Endothelial cell of umbilical vein (primary cell): ENCODE measurements around the gene CDC5L.

ENCODE experiments used
- EZH2 ChIP-seq: IDR thresholded peaks from 2 replicates; pipeline ENCODE4 v1.6.1; 2012; ENCODE audit warnings: borderline replicate concordance, low read depth, mild to moderate bottlenecking, moderate library complexity, low read length, inconsistent platforms; ENCODE audit not compliant: severe bottlenecking
- FOS ChIP-seq: IDR thresholded peaks from 2 replicates; pipeline ENCODE4 v1.6.1; 2011; ENCODE audit warnings: mild to moderate bottlenecking, low read length, moderate library complexity, borderline replicate concordance; ENCODE audit not compliant: insufficient read depth
- JUN ChIP-seq: IDR thresholded peaks from 2 replicates; pipeline ENCODE4 v1.6.1; 2011; ENCODE audit warnings: borderline replicate concordance, low read depth; ENCODE audit not compliant: insufficient read length, insufficient read depth
- MYC ChIP-seq: IDR thresholded peaks from one replicate; pipeline ENCODE4 v1.6.1; 2011; ENCODE audit warnings: mild to moderate bottlenecking, low read depth, low read length
- POLR2A ChIP-seq: IDR thresholded peaks from 2 replicates; pipeline ENCODE4 v1.6.1; 2012; ENCODE audit warnings: low read depth, mild to moderate bottlenecking, control low read depth, low read length
- POLR2AphosphoS5 ChIP-seq: IDR thresholded peaks from 2 replicates; pipeline ENCODE4 v1.6.1; 2012; ENCODE audit warnings: low read depth, mild to moderate bottlenecking, control low read depth, low read length, moderate library complexity; ENCODE audit not compliant: insufficient read depth
- TF ChIP-seq, protein P1 (sequence below), 2 donors: IDR thresholded peaks; 1 replicate in 1 of 2; 2 replicates in 1 of 2; pipeline ENCODE4 v1.5.1; 2011; ENCODE audit warnings: low read length in 2 of 2, mild to moderate bottlenecking in 2 of 2, moderate library complexity in 2 of 2, control low read depth in 1 of 2, inconsistent platforms in 1 of 2, low read depth in 1 of 2; ENCODE audit not compliant: insufficient read depth in 1 of 2; ENCODE audit errors: extremely low read depth in 1 of 2
- TF ChIP-seq, protein P2 (sequence below): IDR thresholded peaks from 2 replicates; pipeline ENCODE4 v1.6.1; 2011; ENCODE audit not compliant: insufficient read depth, insufficient read length

- TF ChIP-seq, protein P1, sequence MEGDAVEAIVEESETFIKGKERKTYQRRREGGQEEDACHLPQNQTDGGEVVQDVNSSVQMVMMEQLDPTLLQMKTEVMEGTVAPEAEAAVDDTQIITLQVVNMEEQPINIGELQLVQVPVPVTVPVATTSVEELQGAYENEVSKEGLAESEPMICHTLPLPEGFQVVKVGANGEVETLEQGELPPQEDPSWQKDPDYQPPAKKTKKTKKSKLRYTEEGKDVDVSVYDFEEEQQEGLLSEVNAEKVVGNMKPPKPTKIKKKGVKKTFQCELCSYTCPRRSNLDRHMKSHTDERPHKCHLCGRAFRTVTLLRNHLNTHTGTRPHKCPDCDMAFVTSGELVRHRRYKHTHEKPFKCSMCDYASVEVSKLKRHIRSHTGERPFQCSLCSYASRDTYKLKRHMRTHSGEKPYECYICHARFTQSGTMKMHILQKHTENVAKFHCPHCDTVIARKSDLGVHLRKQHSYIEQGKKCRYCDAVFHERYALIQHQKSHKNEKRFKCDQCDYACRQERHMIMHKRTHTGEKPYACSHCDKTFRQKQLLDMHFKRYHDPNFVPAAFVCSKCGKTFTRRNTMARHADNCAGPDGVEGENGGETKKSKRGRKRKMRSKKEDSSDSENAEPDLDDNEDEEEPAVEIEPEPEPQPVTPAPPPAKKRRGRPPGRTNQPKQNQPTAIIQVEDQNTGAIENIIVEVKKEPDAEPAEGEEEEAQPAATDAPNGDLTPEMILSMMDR (IDR thresholded peaks at IDR 0.05; ENCODE audit: extremely low read depth in 1 of 2, insufficient read depth in 1 of 2, low read depth in 1 of 2, low read length in 2 of 2) = no peak
- no peak for TF ChIP-seq MYC
- TF ChIP-seq JUN = no peak
- no peak for TF ChIP-seq EZH2
- TF ChIP-seq POLR2A = no peak
- TF ChIP-seq, protein P2, sequence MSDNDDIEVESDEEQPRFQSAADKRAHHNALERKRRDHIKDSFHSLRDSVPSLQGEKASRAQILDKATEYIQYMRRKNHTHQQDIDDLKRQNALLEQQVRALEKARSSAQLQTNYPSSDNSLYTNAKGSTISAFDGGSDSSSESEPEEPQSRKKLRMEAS = no peak
- no peak for TF ChIP-seq POLR2AphosphoS5
- TF ChIP-seq FOS = no peak
Observed at GRCh38 chr6:44463728-44464450, 76.4 kb downstream of the CDC5L start.
